IMR-90 (cell line): ENCODE measurements around the gene CAP2.

ENCODE experiments used
- POLR2A ChIP-seq: IDR thresholded peaks from 2 replicates; pipeline ENCODE4 v1.6.1; 2012; ENCODE audit warnings: mild to moderate bottlenecking, low read depth, low read length
- TF ChIP-seq, protein P1 (sequence below): conservative IDR thresholded peaks from 2 replicates; pipeline ENCODE4 v1.5.1; 2012; ENCODE audit warnings: mild to moderate bottlenecking, low read depth, low read length, improper control_type of control experiment

DNA sequence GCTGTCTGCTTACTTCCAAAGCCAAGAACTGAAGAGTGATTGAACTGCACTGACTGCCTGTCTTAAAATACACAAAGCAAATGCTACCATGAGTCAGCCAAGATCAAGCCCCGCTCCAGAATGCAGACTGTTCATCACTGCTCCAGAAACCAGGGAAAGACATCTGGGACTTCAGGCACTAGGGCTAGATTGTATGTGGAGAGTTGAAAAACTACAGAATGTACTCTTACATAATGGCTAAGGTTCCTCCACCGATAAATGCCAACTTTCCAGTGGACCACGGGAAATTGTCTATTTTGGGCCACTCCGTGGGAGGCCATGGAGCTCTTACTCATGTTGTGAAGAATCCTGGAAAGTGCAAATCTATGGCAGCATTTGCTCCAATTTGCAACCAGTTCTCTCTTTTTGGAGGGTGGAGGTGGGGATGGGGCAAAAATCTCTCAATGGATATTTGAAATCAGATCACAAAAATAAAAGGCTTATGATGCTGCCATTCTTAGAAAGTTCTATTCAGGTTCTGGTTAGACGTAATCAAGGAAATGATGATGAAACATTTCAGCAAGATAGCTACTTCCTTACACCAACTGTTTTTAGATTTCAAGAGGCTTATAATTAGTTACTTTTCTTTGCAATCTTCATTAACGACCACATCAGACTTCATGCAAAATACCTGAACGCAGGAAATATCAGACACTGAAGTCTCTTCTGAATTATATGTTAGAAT is 11.8 kb upstream of the CAP2 start:
- TF ChIP-seq, protein P1, sequence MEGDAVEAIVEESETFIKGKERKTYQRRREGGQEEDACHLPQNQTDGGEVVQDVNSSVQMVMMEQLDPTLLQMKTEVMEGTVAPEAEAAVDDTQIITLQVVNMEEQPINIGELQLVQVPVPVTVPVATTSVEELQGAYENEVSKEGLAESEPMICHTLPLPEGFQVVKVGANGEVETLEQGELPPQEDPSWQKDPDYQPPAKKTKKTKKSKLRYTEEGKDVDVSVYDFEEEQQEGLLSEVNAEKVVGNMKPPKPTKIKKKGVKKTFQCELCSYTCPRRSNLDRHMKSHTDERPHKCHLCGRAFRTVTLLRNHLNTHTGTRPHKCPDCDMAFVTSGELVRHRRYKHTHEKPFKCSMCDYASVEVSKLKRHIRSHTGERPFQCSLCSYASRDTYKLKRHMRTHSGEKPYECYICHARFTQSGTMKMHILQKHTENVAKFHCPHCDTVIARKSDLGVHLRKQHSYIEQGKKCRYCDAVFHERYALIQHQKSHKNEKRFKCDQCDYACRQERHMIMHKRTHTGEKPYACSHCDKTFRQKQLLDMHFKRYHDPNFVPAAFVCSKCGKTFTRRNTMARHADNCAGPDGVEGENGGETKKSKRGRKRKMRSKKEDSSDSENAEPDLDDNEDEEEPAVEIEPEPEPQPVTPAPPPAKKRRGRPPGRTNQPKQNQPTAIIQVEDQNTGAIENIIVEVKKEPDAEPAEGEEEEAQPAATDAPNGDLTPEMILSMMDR: no peak
- no peak for TF ChIP-seq POLR2A
